ENCODE results near the gene GORAB.

DNA sequence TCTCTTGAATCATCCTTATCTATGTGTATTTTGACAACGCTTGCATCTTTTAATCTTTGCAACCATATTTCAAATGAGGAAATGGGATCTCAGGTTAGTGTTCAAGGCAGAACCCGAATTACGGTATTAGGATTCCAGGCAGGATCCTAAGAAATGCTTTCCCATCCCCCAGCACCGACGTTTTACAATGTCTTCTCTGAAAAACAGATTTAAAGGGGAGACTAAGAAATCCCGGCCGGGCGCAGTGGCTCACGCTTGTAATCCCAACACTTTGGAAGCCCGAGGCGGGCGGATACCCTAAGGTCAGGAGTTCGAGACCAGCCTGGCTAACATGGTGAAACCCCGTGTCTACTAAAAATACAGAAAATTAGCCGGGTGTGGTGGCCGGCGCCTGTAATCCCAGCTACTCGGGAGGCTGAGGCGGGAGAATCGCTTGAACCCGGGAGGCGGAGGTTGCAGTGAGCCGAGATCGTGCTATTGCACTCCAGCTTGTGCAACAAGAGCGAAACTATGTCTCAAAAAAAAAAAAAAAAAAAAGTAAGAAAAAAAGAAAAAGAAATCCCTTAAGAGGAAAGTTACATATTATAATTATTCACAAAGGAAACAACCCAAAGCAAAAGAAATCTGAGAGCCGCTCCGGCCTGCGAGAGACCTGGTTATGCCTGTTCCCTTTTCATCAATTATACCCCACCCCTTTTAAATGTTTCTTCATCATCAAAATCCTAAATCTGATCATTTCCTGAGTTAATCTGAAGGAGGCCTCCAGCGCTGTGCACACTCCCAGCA is 801 bp upstream of the GORAB start:
- TF ChIP-seq PCBP2 (optimal IDR thresholded peaks at IDR 0.05; ENCODE audit: low read depth, low read length, poor library complexity, severe bottlenecking) (no peak), ZNF432 (CRISPR knock-in tag; IDR thresholded peaks at IDR 0.05; ENCODE audit: borderline replicate concordance) (no peak), POLR2A (IDR thresholded peaks at IDR 0.05; ENCODE audit: insufficient read depth in 1 of 2, low read depth in 2 of 2, low read length in 2 of 2) (no peak), YEATS2 (CRISPR knock-in tag; IDR thresholded peaks at IDR 0.05; ENCODE audit: borderline replicate concordance) (no peak), ESRRA (CRISPR knock-in tag; IDR thresholded peaks at IDR 0.05; ENCODE audit: low read depth) (no peak), ZBTB7A (CRISPR knock-in tag; IDR thresholded peaks at IDR 0.05) (no peak)
- TF ChIP-seq, protein P1, sequence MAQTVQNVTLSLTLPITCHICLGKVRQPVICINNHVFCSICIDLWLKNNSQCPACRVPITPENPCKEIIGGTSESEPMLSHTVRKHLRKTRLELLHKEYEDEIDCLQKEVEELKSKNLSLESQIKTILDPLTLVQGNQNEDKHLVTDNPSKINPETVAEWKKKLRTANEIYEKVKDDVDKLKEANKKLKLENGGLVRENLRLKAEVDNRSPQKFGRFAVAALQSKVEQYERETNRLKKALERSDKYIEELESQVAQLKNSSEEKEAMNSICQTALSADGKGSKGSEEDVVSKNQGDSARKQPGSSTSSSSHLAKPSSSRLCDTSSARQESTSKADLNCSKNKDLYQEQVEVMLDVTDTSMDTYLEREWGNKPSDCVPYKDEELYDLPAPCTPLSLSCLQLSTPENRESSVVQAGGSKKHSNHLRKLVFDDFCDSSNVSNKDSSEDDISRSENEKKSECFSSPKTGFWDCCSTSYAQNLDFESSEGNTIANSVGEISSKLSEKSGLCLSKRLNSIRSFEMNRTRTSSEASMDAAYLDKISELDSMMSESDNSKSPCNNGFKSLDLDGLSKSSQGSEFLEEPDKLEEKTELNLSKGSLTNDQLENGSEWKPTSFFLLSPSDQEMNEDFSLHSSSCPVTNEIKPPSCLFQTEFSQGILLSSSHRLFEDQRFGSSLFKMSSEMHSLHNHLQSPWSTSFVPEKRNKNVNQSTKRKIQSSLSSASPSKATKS (CRISPR knock-in tag; IDR thresholded peaks at IDR 0.05): no peak
- TF ChIP-seq, protein P2, sequence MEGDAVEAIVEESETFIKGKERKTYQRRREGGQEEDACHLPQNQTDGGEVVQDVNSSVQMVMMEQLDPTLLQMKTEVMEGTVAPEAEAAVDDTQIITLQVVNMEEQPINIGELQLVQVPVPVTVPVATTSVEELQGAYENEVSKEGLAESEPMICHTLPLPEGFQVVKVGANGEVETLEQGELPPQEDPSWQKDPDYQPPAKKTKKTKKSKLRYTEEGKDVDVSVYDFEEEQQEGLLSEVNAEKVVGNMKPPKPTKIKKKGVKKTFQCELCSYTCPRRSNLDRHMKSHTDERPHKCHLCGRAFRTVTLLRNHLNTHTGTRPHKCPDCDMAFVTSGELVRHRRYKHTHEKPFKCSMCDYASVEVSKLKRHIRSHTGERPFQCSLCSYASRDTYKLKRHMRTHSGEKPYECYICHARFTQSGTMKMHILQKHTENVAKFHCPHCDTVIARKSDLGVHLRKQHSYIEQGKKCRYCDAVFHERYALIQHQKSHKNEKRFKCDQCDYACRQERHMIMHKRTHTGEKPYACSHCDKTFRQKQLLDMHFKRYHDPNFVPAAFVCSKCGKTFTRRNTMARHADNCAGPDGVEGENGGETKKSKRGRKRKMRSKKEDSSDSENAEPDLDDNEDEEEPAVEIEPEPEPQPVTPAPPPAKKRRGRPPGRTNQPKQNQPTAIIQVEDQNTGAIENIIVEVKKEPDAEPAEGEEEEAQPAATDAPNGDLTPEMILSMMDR (CRISPR knock-in tag; IDR thresholded peaks at IDR 0.05): no peak
- TF ChIP-seq, protein P3, sequence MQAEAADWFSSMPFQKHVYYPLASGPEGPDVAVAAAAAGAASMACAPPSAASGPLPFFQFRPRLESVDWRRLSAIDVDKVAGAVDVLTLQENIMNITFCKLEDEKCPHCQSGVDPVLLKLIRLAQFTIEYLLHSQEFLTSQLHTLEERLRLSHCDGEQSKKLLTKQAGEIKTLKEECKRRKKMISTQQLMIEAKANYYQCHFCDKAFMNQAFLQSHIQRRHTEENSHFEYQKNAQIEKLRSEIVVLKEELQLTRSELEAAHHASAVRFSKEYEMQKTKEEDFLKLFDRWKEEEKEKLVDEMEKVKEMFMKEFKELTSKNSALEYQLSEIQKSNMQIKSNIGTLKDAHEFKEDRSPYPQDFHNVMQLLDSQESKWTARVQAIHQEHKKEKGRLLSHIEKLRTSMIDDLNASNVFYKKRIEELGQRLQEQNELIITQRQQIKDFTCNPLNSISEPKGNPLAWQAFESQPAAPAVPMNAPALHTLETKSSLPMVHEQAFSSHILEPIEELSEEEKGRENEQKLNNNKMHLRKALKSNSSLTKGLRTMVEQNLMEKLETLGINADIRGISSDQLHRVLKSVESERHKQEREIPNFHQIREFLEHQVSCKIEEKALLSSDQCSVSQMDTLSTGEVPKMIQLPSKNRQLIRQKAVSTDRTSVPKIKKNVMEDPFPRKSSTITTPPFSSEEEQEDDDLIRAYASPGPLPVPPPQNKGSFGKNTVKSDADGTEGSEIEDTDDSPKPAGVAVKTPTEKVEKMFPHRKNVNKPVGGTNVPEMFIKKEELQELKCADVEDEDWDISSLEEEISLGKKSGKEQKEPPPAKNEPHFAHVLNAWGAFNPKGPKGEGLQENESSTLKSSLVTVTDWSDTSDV (CRISPR knock-in tag; IDR thresholded peaks at IDR 0.05): no peak
- TF ChIP-seq, protein P4, sequence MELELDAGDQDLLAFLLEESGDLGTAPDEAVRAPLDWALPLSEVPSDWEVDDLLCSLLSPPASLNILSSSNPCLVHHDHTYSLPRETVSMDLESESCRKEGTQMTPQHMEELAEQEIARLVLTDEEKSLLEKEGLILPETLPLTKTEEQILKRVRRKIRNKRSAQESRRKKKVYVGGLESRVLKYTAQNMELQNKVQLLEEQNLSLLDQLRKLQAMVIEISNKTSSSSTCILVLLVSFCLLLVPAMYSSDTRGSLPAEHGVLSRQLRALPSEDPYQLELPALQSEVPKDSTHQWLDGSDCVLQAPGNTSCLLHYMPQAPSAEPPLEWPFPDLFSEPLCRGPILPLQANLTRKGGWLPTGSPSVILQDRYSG (CRISPR knock-in tag; IDR thresholded peaks at IDR 0.05): no peak

All from HepG2 (cell line).